A673 (cell line): ENCODE data around the gene BLTP2. TPM values are rescaled to one million over a fixed set of nuclear protein-coding genes. Genes with fewer than 3 reads are reported as not detected.

Experiments used
- BruUV-seq: library from RNA; stranded (reverse); fragments of 400-500 nt; replicated peaks from 2 replicates; lab custom pipeline; 2021; lab: Mats Ljungman, UMichigan
- CTCF ChIA-PET: fragments of 300-600 bp; sonication (Branson Sonifier 250); formaldehyde crosslinking; loops from one replicate; lab custom pipeline; 2022; ENCODE audit warnings: antibody characterized with exemption; lab: Charles Lee
- POLR2A ChIA-PET: fragments of 300-600 bp; sonication (Branson Sonifier 250); formaldehyde crosslinking; loops from one replicate; lab custom pipeline; 2022; ENCODE audit warnings: antibody characterized with exemption; ENCODE audit not compliant: low non-redundant PET; lab: Charles Lee
- DNase-seq: peaks from one replicate; pipeline ENCODE4 v3.0.0-alpha.2; 2015; ENCODE audit warnings: low spot score
- H3K27ac ChIP-seq: fragments of 200-600 bp; sonication (generic); 2 replicates; pipeline ENCODE4 v1.5.1; 2016; ENCODE audit warnings: mixed run types, low read depth, mild to moderate bottlenecking, mixed read lengths, antibody characterized with exemption, low read length; ENCODE audit not compliant: poor library complexity, severe bottlenecking
- H3K27me3 ChIP-seq: fragments of 200-600 bp; sonication (generic); replicated peaks from 2 replicates; pipeline ENCODE4 v1.6.1; 2017; ENCODE audit warnings: mixed run types, low read depth, mild to moderate bottlenecking, mixed read lengths, antibody characterized with exemption, low read length; ENCODE audit not compliant: insufficient read depth, poor library complexity
- H3K36me3 ChIP-seq: fragments of 200-600 bp; sonication (generic); 2 replicates; pipeline ENCODE4 v1.6.1; 2016; ENCODE audit warnings: mixed run types, mild to moderate bottlenecking, mixed read lengths, antibody characterized with exemption, low read length; ENCODE audit not compliant: insufficient read depth, poor library complexity, severe bottlenecking
- H3K4me1 ChIP-seq: fragments of 200-600 bp; sonication (generic); 2 replicates; pipeline ENCODE4 v1.6.1; 2017; ENCODE audit warnings: mixed run types, mild to moderate bottlenecking, mixed read lengths, antibody characterized with exemption, low read length; ENCODE audit not compliant: insufficient read depth, poor library complexity, severe bottlenecking
- H3K4me3 ChIP-seq: fragments of 200-600 bp; sonication (generic); 2 replicates; pipeline ENCODE4 v1.5.1; 2016; ENCODE audit warnings: low read depth, mixed run types, mild to moderate bottlenecking, mixed read lengths, low read length; ENCODE audit not compliant: poor library complexity, severe bottlenecking
- H3K9me3 ChIP-seq: fragments of 200-600 bp; sonication (generic); 2 replicates; pipeline ENCODE4 v1.6.1; 2016; ENCODE audit warnings: mixed run types, low read depth, mild to moderate bottlenecking, mixed read lengths, antibody characterized with exemption, low read length; ENCODE audit not compliant: poor library complexity, severe bottlenecking
- EZH2 ChIP-seq: fragments of 200-600 bp; sonication (generic); IDR thresholded peaks from 2 replicates; pipeline ENCODE4 v1.6.1; 2017; ENCODE audit warnings: borderline replicate concordance, low read depth, mild to moderate bottlenecking, mixed read lengths, antibody characterized with exemption, low read length; ENCODE audit not compliant: poor library complexity, severe bottlenecking
- intact Hi-C: fragments of 100-400 bp; cut with micrococcal nuclease; formaldehyde crosslinking; loops from one replicate; pipeline ENCODE4 v1.10.0; 2022; ENCODE audit not compliant: unreplicated experiment
- total RNA-seq: library from RNA; stranded (reverse); gene quantifications from 2 replicates; pipeline ENCODE4 v1.2.3, GENCODE V29; 2021
- TF ChIP-seq, protein P1 (sequence below): fragments of 300-800, 200-600 bp; sonication (generic); conservative IDR thresholded peaks from 2 replicates; pipeline ENCODE4 v1.5.1; 2017; ENCODE audit warnings: low read depth, mild to moderate bottlenecking, antibody characterized with exemption, low read length, moderate library complexity, mixed read lengths

Gene BLTP2
- total RNA-seq, 1 experiment from 2014 or later, result 198 TPM

GRCh38 chr17:28657756-28658155 is 12.8 kb upstream of the BLTP2 start:
- H3K27me3 ChIP-seq, result no peaks in the 10 kb centered on the region
- ChIA-PET CTCF (no interaction called here), POLR2A (no interaction called here)
- H3K27ac ChIP-seq, result no peak overlapping the region
- H3K4me1 ChIP-seq, result peaks cover 8% of the 10 kb centered on the region
- peaks cover 7% of the 10 kb centered on the region for H3K36me3 ChIP-seq
- TF ChIP-seq EZH2, result no peak
- TF ChIP-seq, protein P1, sequence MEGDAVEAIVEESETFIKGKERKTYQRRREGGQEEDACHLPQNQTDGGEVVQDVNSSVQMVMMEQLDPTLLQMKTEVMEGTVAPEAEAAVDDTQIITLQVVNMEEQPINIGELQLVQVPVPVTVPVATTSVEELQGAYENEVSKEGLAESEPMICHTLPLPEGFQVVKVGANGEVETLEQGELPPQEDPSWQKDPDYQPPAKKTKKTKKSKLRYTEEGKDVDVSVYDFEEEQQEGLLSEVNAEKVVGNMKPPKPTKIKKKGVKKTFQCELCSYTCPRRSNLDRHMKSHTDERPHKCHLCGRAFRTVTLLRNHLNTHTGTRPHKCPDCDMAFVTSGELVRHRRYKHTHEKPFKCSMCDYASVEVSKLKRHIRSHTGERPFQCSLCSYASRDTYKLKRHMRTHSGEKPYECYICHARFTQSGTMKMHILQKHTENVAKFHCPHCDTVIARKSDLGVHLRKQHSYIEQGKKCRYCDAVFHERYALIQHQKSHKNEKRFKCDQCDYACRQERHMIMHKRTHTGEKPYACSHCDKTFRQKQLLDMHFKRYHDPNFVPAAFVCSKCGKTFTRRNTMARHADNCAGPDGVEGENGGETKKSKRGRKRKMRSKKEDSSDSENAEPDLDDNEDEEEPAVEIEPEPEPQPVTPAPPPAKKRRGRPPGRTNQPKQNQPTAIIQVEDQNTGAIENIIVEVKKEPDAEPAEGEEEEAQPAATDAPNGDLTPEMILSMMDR, result no peak
- no peaks in the 10 kb centered on the region for H3K9me3 ChIP-seq
- H3K4me3 ChIP-seq, result no peak overlapping the region
- no TSS peak for BruUV-seq
- intact Hi-C loops, result no loop called here
- no peak for DNase-seq

DNA sequence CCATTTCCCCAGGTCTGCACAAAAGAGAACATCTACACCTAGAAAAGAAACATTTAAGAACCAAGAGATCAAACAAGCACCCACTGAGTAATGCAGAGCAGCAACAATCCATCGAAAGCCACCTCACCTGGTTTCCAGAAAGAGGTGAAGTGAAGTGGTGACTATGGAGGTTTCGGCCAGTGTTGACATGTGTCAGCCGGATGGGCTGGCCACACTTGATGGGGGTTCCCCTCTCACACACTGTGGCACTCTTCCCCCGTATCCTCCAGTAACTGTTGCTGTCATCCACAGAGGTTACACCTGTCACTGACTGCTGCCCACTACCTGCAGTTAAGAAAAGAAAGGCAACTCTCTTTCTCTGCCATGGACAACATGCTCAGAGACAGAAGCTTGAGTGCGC is 10.2 kb upstream of the BLTP2 start:
- Histone ChIP-seq H3K4me1 (no peaks in the 10 kb centered on the region), H3K36me3 (peaks cover 23% of the 10 kb centered on the region), H3K27me3 (no peaks in the 10 kb centered on the region), H3K9me3 (no peaks in the 10 kb centered on the region), H3K27ac (no peak overlapping the region), H3K4me3 (no peak overlapping the region)
- intact Hi-C loops, result no loop called here
- ChIA-PET POLR2A (no interaction called here), CTCF (no interaction called here)
- TF ChIP-seq, protein P1, result no peak
- TF ChIP-seq EZH2, result no peak
- DNase-seq, result no peak
- no TSS peak for BruUV-seq

DNA sequence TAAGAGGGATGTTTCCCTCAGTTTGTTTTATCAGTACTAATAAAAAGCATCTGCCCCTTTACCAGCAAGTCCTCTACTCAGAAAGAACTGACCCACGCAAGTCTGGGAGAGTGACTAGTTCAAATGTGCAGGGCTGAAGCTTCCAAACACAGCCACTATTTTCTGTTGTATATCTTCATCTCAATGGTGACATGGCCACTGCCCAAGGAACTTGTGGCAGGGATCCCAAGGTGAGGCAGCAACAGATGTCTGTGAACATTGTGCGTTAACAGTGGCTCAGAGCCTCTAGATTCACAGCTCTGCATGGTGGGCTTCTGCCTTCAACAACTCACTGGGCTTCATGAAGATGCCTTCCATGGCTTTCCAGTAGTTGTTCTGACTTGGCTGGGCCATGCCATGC is 3.7 kb upstream of the BLTP2 start:
- H3K4me3 ChIP-seq, result no peak overlapping the region
- BruUV-seq, result no TSS peak
- H3K27ac ChIP-seq, result no peak overlapping the region
- H3K27me3 ChIP-seq, result no peaks in the 10 kb centered on the region
- H3K4me1 ChIP-seq, result peaks cover 13% of the 10 kb centered on the region
- intact Hi-C loops, result no loop called here
- POLR2A ChIA-PET, result interaction anchor here (0.5 kb wide), 1 partner anchor 809 kb away, joined by 5 read pairs; no protein-coding TSS in a partner anchor
- TF ChIP-seq, protein P1, result no peak
- TF ChIP-seq EZH2, result no peak
- no peaks in the 10 kb centered on the region for H3K9me3 ChIP-seq
- DNase-seq, result no peak
- H3K36me3 ChIP-seq, result peaks cover 24% of the 10 kb centered on the region
- CTCF ChIA-PET, result no interaction called here
